NCI-H1092 (cell line): ENCODE results near the gene TRIM3.
"Not testable (repeated sequence)": the region's sequence is repeated elsewhere in the genome, so short reads cannot be mapped to it uniquely, and the experiment has no call there.

Experiments
- DNase-seq: peaks from one replicate; lab custom pipeline; 2025; lab: John Stamatoyannopoulos, UW

Gene TRIM3

GRCh38 chr11:6473451-6474412 lies at the start of gene TRIM3:
TSS of gene TRIM3 (minus strand) at chr11:6473941. CDS start at chr11:6465695, 8,246 bp downstream.
- DNase-seq = peak; percentile 79

DNA sequence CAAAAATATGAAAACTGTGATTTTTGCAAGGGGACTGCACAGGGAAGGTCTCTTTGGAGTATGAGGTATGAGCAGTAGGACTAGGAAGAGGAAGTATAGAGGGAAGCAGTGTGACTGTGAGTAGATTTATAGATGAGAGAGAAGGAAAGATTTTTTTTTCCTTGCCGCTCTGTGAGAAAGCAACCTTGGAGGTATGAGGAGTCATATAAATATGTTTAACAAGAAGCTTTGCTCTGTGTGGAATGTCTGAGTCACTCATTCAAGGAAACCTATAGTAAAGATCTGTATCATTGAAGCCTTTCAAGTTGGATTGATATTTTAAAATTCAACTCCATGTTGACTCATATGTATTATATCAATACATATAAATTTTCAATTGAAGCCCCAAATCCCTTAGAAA lies 49.5 kb upstream of the TRIM3 start:
- no peak for DNase-seq

- not testable (repeated sequence) for DNase-seq
These were observed 48.2 kb upstream of the TRIM3 start for GRCh38 chr11:6521946-6522345.

DNA sequence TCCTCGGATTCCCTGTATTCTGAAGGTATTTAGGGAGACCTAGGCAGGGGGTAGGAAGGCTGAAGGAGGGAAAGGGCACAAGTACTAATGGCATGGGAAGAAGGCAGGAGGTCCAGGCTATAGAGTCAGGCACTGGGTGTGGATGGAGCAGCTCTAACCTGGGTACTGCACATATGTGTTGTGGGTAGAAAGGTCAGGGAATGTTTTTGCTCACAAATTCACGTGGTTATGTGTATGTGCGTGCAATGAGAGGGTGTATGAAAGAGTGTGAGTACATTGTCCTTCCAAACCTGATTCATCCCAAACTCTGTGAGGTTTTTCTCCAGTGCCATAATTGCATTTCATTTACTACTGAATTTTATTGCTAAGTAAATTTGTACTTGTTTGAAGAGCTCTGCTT lies 46.5 kb upstream of the TRIM3 start:
- DNase-seq = no peak

DNA sequence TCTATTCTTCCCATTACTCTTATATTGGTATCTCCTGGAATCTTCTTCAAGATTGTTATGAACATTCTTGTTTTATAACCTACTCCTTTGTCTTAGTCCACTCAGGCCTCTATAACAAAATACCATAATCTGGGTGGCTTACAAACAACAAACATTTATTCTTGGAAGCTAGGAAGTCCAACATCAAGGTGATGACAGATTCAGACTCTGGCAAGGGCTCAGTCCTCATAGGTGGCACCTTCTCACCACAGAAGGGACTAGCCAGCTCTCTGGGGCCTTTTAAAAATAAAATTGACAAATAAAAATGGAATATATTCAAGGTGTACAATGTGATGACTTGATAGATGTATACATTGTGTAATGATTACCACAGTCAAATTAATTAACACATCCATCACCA lies 43.1 kb upstream of the TRIM3 start:
- DNase-seq = no peak

GRCh38 chr11:6505577-6506240 lies 32.0 kb upstream of the TRIM3 start:
- DNase-seq = no peak

- DNase-seq = no peak
These were observed 30.4 kb upstream of the TRIM3 start for GRCh38 chr11:6504166-6504565.

- DNase-seq = no peak
These were observed 28.6 kb upstream of the TRIM3 start for GRCh38 chr11:6502382-6502781.

- no peak for DNase-seq
These were observed 24.8 kb upstream of the TRIM3 start for GRCh38 chr11:6498544-6498943.

- DNase-seq = no peak
These were observed 24.4 kb upstream of the TRIM3 start for GRCh38 chr11:6498121-6498520.

DNA sequence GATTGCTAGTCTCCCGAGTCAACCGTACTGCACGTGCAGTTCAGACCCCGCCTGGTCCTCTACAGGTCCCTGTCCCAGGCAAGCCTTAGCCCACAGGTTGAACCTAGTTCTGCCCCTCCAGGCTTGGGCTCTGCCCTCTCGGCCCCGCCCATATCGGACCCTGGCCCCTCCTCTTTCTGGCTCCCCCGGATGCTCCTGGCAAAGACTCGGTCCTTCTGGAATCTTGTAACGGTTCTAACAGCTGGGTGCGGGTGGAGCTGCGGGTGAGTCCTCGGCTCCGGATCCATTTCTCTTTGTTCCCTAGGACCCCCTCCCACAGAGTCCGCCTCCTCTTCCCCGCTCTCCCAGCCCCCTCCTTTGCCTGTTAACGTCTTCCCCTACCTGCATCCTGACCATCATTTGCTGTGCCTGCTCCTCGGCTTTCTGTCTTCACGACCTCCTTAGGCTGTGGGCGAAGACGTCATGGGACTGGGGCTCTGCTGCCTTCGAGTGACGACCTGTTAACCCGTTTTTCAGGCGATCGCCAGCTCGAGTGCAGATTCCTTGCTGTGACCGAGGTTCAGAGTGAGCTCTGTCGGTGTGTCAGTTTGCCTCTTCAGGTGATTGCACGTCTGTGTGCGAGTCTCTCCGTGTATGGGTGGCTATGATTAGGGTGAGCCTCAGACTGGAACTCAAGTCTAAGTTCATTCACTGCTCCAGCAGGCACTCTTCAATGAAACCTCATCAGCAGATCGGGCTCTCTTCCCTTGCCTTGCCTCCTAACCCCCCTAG lies 23.5 kb upstream of the TRIM3 start, which contains the start of gene DNHD1:
Gene DNHD1, plus strand, starts transcription at position 212 of the 771 bp plus-strand sequence. CDS start 936 bp downstream, outside the sequence.
- DNase-seq = no peak

DNA sequence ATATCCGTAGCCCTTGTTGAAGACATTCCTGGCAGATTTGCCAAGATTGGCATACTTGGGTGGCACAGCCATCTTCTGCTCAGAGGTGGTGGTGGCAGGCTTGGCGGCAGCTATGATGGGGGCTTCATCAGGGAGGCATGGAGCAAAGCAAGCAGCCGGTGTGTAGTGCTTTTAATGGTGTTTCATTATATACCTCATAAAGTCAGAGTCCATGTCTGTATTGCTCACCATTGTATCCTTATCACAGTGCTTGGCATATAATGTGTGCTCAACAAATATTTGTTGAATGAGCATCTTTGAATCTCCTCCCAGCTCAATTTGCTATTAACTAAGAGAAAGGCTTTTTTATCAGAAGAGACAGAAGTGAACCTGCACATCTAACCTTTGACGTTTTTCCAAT lies 15.6 kb upstream of the TRIM3 start:
- DNase-seq = no peak

- no peak for DNase-seq
These were observed 15.1 kb upstream of the TRIM3 start for GRCh38 chr11:6488821-6489220.

GRCh38 chr11:6488342-6488741 lies 14.6 kb upstream of the TRIM3 start:
- DNase-seq = no peak

- DNase-seq = no peak
These were observed 13.2 kb upstream of the TRIM3 start for GRCh38 chr11:6486938-6487337.

DNA sequence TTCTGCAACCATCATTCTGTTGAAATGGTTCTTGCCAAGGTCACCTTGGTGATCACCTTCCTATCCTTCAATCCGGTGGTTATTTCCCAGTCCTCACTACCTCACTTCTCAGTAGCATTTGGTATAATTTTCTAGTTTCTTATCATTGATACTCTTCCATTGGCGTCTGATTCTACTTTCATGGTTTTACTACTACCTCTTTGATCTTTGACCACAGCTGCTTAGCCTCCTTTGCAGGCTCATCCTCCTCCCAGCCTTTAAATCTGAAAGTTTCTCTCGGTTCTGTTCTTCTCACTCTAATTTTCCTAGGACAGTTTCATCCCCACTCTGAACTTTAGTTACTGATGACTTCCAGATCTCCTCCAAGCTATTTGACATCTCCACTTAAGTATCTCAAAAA lies 12.5 kb upstream of the TRIM3 start:
- DNase-seq = no peak

DNA sequence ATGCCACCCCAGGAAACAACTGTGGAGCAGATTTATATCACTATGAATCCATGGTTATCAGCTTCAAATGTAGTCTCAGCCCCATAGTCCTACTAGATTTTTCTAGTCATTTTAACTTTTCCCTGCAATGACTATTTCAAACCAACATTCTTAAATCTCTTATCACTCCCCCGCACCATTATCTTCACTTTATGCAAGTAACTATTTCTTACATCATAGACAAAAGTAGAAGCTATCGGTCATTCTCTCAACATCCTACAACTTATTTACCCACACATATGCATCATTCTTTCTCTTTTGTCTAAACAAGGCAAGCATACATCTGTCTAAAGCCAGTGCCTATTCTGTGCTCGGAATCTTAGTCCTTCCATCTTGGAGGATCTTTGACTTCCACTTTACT lies 11.9 kb upstream of the TRIM3 start:
- DNase-seq = no peak

DNA sequence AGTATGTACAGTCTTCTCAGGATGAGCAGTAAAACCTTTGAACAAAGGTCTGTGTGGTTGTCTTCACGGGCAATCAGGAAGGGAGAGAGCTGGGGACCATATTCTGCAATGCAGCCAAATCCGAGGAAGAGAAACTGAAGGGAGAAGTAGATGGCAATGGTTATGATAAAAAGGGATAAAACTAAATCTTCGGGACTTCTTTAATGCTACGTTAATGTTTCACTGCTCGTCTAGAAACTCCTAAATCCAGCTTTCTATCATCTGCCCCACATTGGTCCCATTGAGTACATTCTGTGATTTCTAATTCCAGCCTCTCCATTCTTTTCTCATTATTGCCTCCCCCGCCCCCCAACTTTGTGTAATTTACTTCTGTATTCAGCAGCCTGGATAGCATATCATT lies 9.3 kb upstream of the TRIM3 start:
- DNase-seq = no peak

GRCh38 chr11:6482441-6482840 lies 8.7 kb upstream of the TRIM3 start:
- no peak for DNase-seq

- DNase-seq = no peak
These were observed 8.2 kb upstream of the TRIM3 start for GRCh38 chr11:6481924-6482275.

DNA sequence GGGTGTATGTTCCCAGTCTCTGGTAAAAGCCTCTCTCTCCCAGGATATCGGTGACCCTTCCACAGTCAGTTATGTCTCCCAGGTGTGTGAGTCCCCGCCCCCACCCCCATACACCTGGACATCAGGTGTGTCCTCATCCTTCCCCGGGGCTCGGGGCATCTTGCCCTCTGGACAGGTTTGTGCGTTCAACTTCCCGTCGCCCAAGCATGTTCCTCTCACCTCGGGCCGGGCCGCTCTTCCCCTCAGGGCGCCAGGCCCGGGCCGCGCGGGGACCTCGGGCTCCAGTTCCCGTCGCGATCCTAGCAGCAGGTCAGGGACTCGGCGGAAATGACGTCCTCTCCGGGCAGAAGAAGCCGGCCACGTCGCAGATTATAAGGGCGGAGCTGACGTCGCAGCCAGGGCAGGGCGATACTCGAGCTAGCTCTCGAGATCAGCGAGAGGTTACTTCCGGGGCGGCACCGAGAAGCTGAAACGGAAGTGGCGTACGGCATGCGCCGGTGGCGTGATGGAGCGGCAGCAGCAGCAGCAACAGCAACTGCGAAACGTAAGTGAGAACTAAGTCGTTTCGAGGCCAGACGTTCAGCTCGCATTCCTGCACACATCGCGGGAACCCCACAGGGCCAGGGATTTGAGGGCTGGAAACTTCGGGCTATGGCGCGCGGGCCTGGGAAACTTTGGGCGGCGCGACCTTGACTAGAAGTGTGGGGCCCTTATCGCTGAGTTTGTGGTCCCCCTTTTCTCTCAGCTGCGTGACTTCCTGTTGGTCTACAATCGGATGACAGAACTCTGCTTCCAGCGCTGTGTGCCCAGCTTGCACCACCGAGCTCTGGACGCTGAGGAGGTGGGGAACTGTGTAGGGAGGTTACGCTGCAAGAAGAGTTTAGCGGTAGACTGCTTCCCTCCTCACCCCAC lies 7.5 kb upstream of the TRIM3 start, which contains the start of the genes ARFIP2 and TIMM10B:
Gene ARFIP2, minus strand, starts transcription at position 320 of the 912 bp plus-strand sequence. CDS start 910 bp downstream, outside the sequence.
Gene TIMM10B, plus strand, starts transcription at position 490 of the 912 bp plus-strand sequence. Its CDS starts 16 bp downstream, at position 506.
- peak; percentile 97 for DNase-seq
